Caco-2 (cell line): ENCODE data around the gene CTSF. TPM values are rescaled to one million over a fixed set of nuclear protein-coding genes. Genes with fewer than 3 reads are reported as not detected.

Experiments
- BruUV-seq: library from RNA; stranded (reverse); fragments of 400-500 nt; replicated peaks from 2 replicates; lab custom pipeline; 2021; lab: Mats Ljungman, UMichigan
- CTCF ChIA-PET: fragments of 300-600 bp; sonication (Branson Sonifier 250); formaldehyde crosslinking; loops from one replicate; lab custom pipeline; 2022; ENCODE audit warnings: antibody characterized with exemption; lab: Charles Lee
- POLR2A ChIA-PET: fragments of 300-600 bp; sonication (Branson Sonifier 250); formaldehyde crosslinking; loops from one replicate; lab custom pipeline; 2022; ENCODE audit warnings: antibody characterized with exemption; lab: Charles Lee
- DNase-seq, 2 experiments: peaks; one replicate each; pipeline versions ENCODE4 v3.0.0 to v3.0.0-alpha.2; 2020 to 2022
- H3K27me3 ChIP-seq: replicated peaks from 2 replicates; pipeline ENCODE4 v1.6.0; 2011; ENCODE audit warnings: low read length; ENCODE audit not compliant: control insufficient read depth, insufficient read depth
- H3K36me3 ChIP-seq: 2 replicates; pipeline ENCODE4 v1.5.1; 2011; ENCODE audit warnings: low read length; ENCODE audit not compliant: control insufficient read depth, insufficient read depth
- H3K4me1 ChIP-seq: fragments of 250-450 bp; sonication (Bioruptor Pico); 2 replicates; pipeline ENCODE4 v1.5.1; 2020; ENCODE audit warnings: mild to moderate bottlenecking
- H3K4me3 ChIP-seq: 2 replicates; pipeline ENCODE4 v1.5.1; 2011; ENCODE audit warnings: low read depth, mild to moderate bottlenecking, control low read depth, low read length
- H3K9me3 ChIP-seq: fragments of 250-450 bp; sonication (Bioruptor Pico); 2 replicates; pipeline ENCODE4 v1.5.1; 2020; ENCODE audit warnings: mild to moderate bottlenecking, moderate library complexity
- H3K27ac Mint-ChIP-seq: one replicate; pipeline ENCODE4 v1.8.0; 2022; ENCODE audit warnings: mixed read lengths; ENCODE audit not compliant: unreplicated experiment
- H3K27me3 Mint-ChIP-seq: one replicate; pipeline ENCODE4 v1.8.0; 2022; ENCODE audit warnings: mixed read lengths; ENCODE audit not compliant: insufficient read depth, unreplicated experiment
- H3K36me3 Mint-ChIP-seq: one replicate; pipeline ENCODE4 v1.8.0; 2022; ENCODE audit warnings: mild to moderate bottlenecking, mixed read lengths; ENCODE audit not compliant: insufficient read depth, unreplicated experiment
- H3K4me1 Mint-ChIP-seq: one replicate; pipeline ENCODE4 v1.8.0; 2022; ENCODE audit warnings: low read depth, mixed read lengths; ENCODE audit not compliant: unreplicated experiment
- H3K4me3 Mint-ChIP-seq: one replicate; pipeline ENCODE4 v1.8.0; 2022; ENCODE audit warnings: mild to moderate bottlenecking, moderate library complexity, mixed read lengths; ENCODE audit not compliant: unreplicated experiment
- H3K9me3 Mint-ChIP-seq: one replicate; pipeline ENCODE4 v1.8.0; 2022; ENCODE audit warnings: mixed read lengths; ENCODE audit not compliant: unreplicated experiment
- intact Hi-C: fragments of 100-400 bp; cut with micrococcal nuclease; formaldehyde crosslinking; loops from one replicate; pipeline ENCODE4 v1.10.0; 2022; ENCODE audit not compliant: unreplicated experiment
- total RNA-seq: library from RNA; stranded (reverse); gene quantifications from 2 replicates; pipeline ENCODE4 v1.2.3, GENCODE V29; 2022
- TF ChIP-seq, protein P1 (sequence below), 2 experiments: fragments of 200-600 bp in 1 of 2; IDR thresholded peaks; 1 replicate in 1 of 2; 2 replicates in 1 of 2; pipeline versions ENCODE4 v1.5.1 to v1.8.0; 2011 to 2022; ENCODE audit warnings: antibody characterized with exemption in 1 of 2, control low read depth in 1 of 2, inconsistent platforms in 1 of 2, low read depth in 1 of 2, low read length in 1 of 2, mild to moderate bottlenecking in 1 of 2, moderate library complexity in 1 of 2; ENCODE audit not compliant: insufficient read depth in 1 of 2, severe bottlenecking in 1 of 2, unreplicated experiment in 1 of 2

Gene CTSF
- total RNA-seq, 1 experiment from 2014 or later = not detected

GRCh38 chr11:66616379-66617154, 48.2 kb upstream of the CTSF start, which contains the start of gene RBM14:
Gene RBM14, plus strand, starts transcription at chr11:66616630. Its CDS starts 91 bp downstream, at chr11:66616721.
- DNase-seq = peak; percentile 100
- Histone ChIP-seq H3K36me3 (0 out of 2 replicates have a peak, but pooled peaks cover 2% of the 10 kb centered on the region), H3K27me3 (no peaks in the 10 kb centered on the region), H3K4me1 (peaks cover 17% of the 10 kb centered on the region), H3K9me3 (no peaks in the 10 kb centered on the region), H3K4me3 (peak within 1 kb of the TSS; percentile 57)
- Mint-ChIP-seq H3K27ac (peak within 1 kb of the TSS; percentile 99), H3K4me3 (peak within 1 kb of the TSS; percentile 94), H3K27me3 (no peaks in the 10 kb centered on the region), H3K4me1 (peaks cover 25% of the 10 kb centered on the region), H3K36me3 (peaks cover 59% of the 10 kb centered on the region), H3K9me3 (no peaks in the 10 kb centered on the region)
- POLR2A ChIA-PET = interaction anchor here (0.5 to 2.5 kb wide), 45 partner anchors 9 to 780 kb away, joined by 3 to 160 read pairs (median 5); partner anchors contain the start of genes ACTN3, CCDC87, CCS and DPP3
- TF ChIP-seq, protein P1, sequence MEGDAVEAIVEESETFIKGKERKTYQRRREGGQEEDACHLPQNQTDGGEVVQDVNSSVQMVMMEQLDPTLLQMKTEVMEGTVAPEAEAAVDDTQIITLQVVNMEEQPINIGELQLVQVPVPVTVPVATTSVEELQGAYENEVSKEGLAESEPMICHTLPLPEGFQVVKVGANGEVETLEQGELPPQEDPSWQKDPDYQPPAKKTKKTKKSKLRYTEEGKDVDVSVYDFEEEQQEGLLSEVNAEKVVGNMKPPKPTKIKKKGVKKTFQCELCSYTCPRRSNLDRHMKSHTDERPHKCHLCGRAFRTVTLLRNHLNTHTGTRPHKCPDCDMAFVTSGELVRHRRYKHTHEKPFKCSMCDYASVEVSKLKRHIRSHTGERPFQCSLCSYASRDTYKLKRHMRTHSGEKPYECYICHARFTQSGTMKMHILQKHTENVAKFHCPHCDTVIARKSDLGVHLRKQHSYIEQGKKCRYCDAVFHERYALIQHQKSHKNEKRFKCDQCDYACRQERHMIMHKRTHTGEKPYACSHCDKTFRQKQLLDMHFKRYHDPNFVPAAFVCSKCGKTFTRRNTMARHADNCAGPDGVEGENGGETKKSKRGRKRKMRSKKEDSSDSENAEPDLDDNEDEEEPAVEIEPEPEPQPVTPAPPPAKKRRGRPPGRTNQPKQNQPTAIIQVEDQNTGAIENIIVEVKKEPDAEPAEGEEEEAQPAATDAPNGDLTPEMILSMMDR (IDR thresholded peaks at IDR 0.05; ENCODE audit: insufficient read depth in 1 of 2, low read depth in 1 of 2, low read length in 1 of 2, severe bottlenecking in 1 of 2, unreplicated experiment in 1 of 2) = no peak
- intact Hi-C loops = loop anchor here (1.0 to 5.0 kb wide), 5 partner anchors 22 to 136 kb away; partner anchors contain the start of genes ACTN3, CCDC87, CCS and DPP3
- CTCF ChIA-PET = interaction anchor here (0.6 to 2.2 kb wide), 8 partner anchors 9 to 137 kb away, joined by 3 to 12 read pairs (median 7); partner anchors contain the start of genes CCDC87, CCS, DPP3 and RBM4
- no TSS peak for BruUV-seq

GRCh38 chr11:66614073-66614472, 45.7 kb upstream of the CTSF start:
- H3K4me1 Mint-ChIP-seq = peaks cover 15% of the 10 kb centered on the region
- BruUV-seq = no TSS peak
- Histone ChIP-seq H3K9me3 (no peaks in the 10 kb centered on the region), H3K36me3 (0 out of 2 replicates have a peak, but pooled peaks cover 2% of the 10 kb centered on the region), H3K4me3 (no peak overlapping the region), H3K4me1 (peaks cover 17% of the 10 kb centered on the region), H3K27me3 (no peaks in the 10 kb centered on the region)
- H3K4me3 Mint-ChIP-seq = no peak overlapping the region
- TF ChIP-seq, protein P1 (IDR thresholded peaks at IDR 0.05; ENCODE audit: insufficient read depth in 1 of 2, low read depth in 1 of 2, low read length in 1 of 2, severe bottlenecking in 1 of 2, unreplicated experiment in 1 of 2) = no peak
- intact Hi-C loops = no loop called here
- DNase-seq = no peak
- peaks cover 34% of the 10 kb centered on the region for H3K36me3 Mint-ChIP-seq
- CTCF ChIA-PET = interaction anchor here (0.7 to 1.5 kb wide), 2 partner anchors 24 to 65 kb away, joined by 3 to 5 read pairs; partner anchors contain the start of gene RBM4
- H3K27me3 Mint-ChIP-seq = no peaks in the 10 kb centered on the region
- no peak overlapping the region for H3K27ac Mint-ChIP-seq
- POLR2A ChIA-PET = interaction anchor here (0.7 kb wide), 1 partner anchor 24 kb away, joined by 7 read pairs; no protein-coding TSS in a partner anchor
- no peaks in the 10 kb centered on the region for H3K9me3 Mint-ChIP-seq

- BruUV-seq = no TSS peak
- CTCF ChIA-PET = no interaction called here
These were observed 44.1 kb upstream of the CTSF start for GRCh38 chr11:66612458-66612857.

More at GRCh38 chr11:66612458-66612857, 44.1 kb upstream of the CTSF start:
- intact Hi-C loops = no loop called here
- Mint-ChIP-seq H3K9me3 (no peaks in the 10 kb centered on the region), H3K4me1 (no peaks in the 10 kb centered on the region), H3K27ac (no peak overlapping the region), H3K36me3 (peaks cover 17% of the 10 kb centered on the region), H3K27me3 (no peaks in the 10 kb centered on the region), H3K4me3 (no peak overlapping the region)
- Histone ChIP-seq H3K36me3 (no peaks in the 10 kb centered on the region), H3K4me1 (peaks cover 6% of the 10 kb centered on the region; the same call in 1 of the 2 replicates), H3K27me3 (no peaks in the 10 kb centered on the region), H3K4me3 (no peak overlapping the region), H3K9me3 (no peaks in the 10 kb centered on the region)
- POLR2A ChIA-PET = interaction anchor here (0.9 kb wide), 1 partner anchor 26 kb away, joined by 3 read pairs; no protein-coding TSS in a partner anchor
- TF ChIP-seq, protein P1 (IDR thresholded peaks at IDR 0.05; ENCODE audit: insufficient read depth in 1 of 2, low read depth in 1 of 2, low read length in 1 of 2, severe bottlenecking in 1 of 2, unreplicated experiment in 1 of 2) = no peak
- no peak for DNase-seq
